IMR-90 (cell line): ENCODE measurements around the gene TTC27. TPM values are rescaled to one million over a fixed set of nuclear protein-coding genes. Genes with fewer than 3 reads are reported as not detected.

Source experiments
- ATAC-seq: fragments of 200-7000 bp; cut with Tn5 transposase; 2 replicates; pipeline ENCODE4 v1.9.1; 2020; ENCODE audit warnings: low read depth, mild to moderate bottlenecking, moderate library complexity
- BruUV-seq: library from RNA; stranded (reverse); fragments of 400-500 nt; replicated peaks from 2 replicates; lab custom pipeline; 2021; lab: Mats Ljungman, UMichigan
- CTCF ChIA-PET: fragments of 300-600 bp; formaldehyde crosslinking; extraction: SDS; loops from one replicate; lab custom pipeline; 2021; ENCODE audit warnings: antibody characterized with exemption; lab: Yijun Ruan, JAX
- POLR2A ChIA-PET: fragments of 300-600 bp; sonication (Branson Sonifier 250); formaldehyde crosslinking; loops from one replicate; lab custom pipeline; 2022; ENCODE audit warnings: antibody characterized with exemption; ENCODE audit not compliant: unreplicated experiment; lab: Charles Lee
- DNase-seq: peaks from one replicate; pipeline ENCODE4 v3.0.0; 2013
- H2AFZ ChIP-seq: replicated peaks from 2 replicates; pipeline ENCODE3; 2013; ENCODE audit warnings: low read length, mild to moderate bottlenecking; ENCODE audit not compliant: poor library complexity
- H2AK5ac ChIP-seq: 2 replicates; pipeline ENCODE4 v1.6.1; 2013; ENCODE audit warnings: low read depth, low read length, inconsistent platforms
- H2AK9ac ChIP-seq: replicated peaks from 2 replicates; pipeline ENCODE3; 2013; ENCODE audit warnings: mild to moderate bottlenecking, low read depth, low read length, moderate library complexity; ENCODE audit not compliant: poor library complexity
- H2BK120ac ChIP-seq: 2 replicates; pipeline ENCODE4 v1.6.1; 2013; ENCODE audit warnings: low read depth, low read length, inconsistent platforms
- H2BK15ac ChIP-seq: 3 replicates; pipeline ENCODE4 v1.6.1; 2013; ENCODE audit warnings: low read depth, low read length, inconsistent platforms
- H2BK20ac ChIP-seq: 2 replicates; pipeline ENCODE4 v1.6.1; 2013; ENCODE audit warnings: low read depth, mild to moderate bottlenecking, inconsistent platforms, low read length, moderate library complexity
- H2BK5ac ChIP-seq: 2 replicates; pipeline ENCODE4 v1.6.1; 2013; ENCODE audit warnings: mild to moderate bottlenecking, low read depth, low read length, inconsistent platforms; ENCODE audit not compliant: poor library complexity, severe bottlenecking
- H3K14ac ChIP-seq: replicated peaks from 2 replicates; pipeline ENCODE4 v1.6.1; 2013; ENCODE audit warnings: low read depth, low read length, inconsistent platforms
- H3K18ac ChIP-seq: 2 replicates; pipeline ENCODE4 v1.6.1; 2013; ENCODE audit warnings: low read depth, low read length, control low read depth
- H3K23ac ChIP-seq: 2 replicates; pipeline ENCODE4 v1.6.1; 2013; ENCODE audit warnings: low read depth, low read length, inconsistent platforms
- H3K27ac ChIP-seq: 2 replicates; pipeline ENCODE4 v1.5.1; 2013; ENCODE audit warnings: mild to moderate bottlenecking, control low read depth, low read length; ENCODE audit not compliant: insufficient read depth
- H3K27me3 ChIP-seq: 2 replicates; pipeline ENCODE4 v1.6.1; 2013; ENCODE audit warnings: low read length; ENCODE audit not compliant: control insufficient read depth, insufficient read depth
- H3K36me3 ChIP-seq: 2 replicates; pipeline ENCODE4 v1.6.1; 2013; ENCODE audit warnings: low read length, mixed read lengths; ENCODE audit not compliant: control insufficient read depth, insufficient read depth
- H3K4ac ChIP-seq: 2 replicates; pipeline ENCODE4 v1.6.1; 2013; ENCODE audit warnings: low read depth, low read length, inconsistent platforms
- H3K4me1 ChIP-seq: 2 replicates; pipeline ENCODE4 v1.6.1; 2013; ENCODE audit warnings: low read length, mixed read lengths; ENCODE audit not compliant: control insufficient read depth, insufficient read depth
- H3K4me2 ChIP-seq: 2 replicates; pipeline ENCODE4 v1.6.1; 2013; ENCODE audit warnings: low read depth, mild to moderate bottlenecking, control low read depth, low read length, moderate library complexity
- H3K4me3 ChIP-seq: 2 replicates; pipeline ENCODE4 v1.5.1; 2013; ENCODE audit warnings: low read depth, mild to moderate bottlenecking, control low read depth, low read length, moderate library complexity; ENCODE audit not compliant: insufficient read depth
- H3K56ac ChIP-seq: 2 replicates; pipeline ENCODE4 v1.6.1; 2013; ENCODE audit warnings: low read length, inconsistent platforms; ENCODE audit not compliant: insufficient read depth; ENCODE audit errors: extremely low read depth
- H3K79me1 ChIP-seq, 2 experiments: 2 replicates each; pipeline ENCODE4 v1.6.1; 2013; ENCODE audit warnings: low read length in 2 of 2, inconsistent platforms in 1 of 2, low read depth in 1 of 2
- H3K9ac ChIP-seq: 2 replicates; pipeline ENCODE4 v1.6.1; 2013; ENCODE audit warnings: low read depth, low read length, control low read depth
- H3K9me1 ChIP-seq: 2 replicates; pipeline ENCODE4 v1.6.1; 2013; ENCODE audit warnings: low read length, inconsistent platforms; ENCODE audit not compliant: insufficient read depth
- H3K9me3 ChIP-seq: 2 replicates; pipeline ENCODE4 v1.6.1; 2013; ENCODE audit warnings: low read length; ENCODE audit not compliant: control insufficient read depth, insufficient read depth
- H4K20me1 ChIP-seq: 2 replicates; pipeline ENCODE4 v1.6.1; 2013; ENCODE audit warnings: low read length, inconsistent platforms; ENCODE audit not compliant: insufficient read depth
- H4K5ac ChIP-seq: 2 replicates; pipeline ENCODE4 v1.6.1; 2013; ENCODE audit warnings: mild to moderate bottlenecking, low read depth, low read length, control low read depth
- H4K8ac ChIP-seq, 2 experiments: 2 replicates each; pipeline ENCODE4 v1.6.1; 2013; ENCODE audit warnings: low read depth in 2 of 2, low read length in 2 of 2, control low read depth in 1 of 2, inconsistent platforms in 1 of 2
- H4K91ac ChIP-seq: 2 replicates; pipeline ENCODE4 v1.6.1; 2013; ENCODE audit warnings: low read depth, low read length, inconsistent platforms; ENCODE audit not compliant: insufficient read depth
- CTCF ChIP-seq: conservative IDR thresholded peaks from 2 replicates; pipeline ENCODE4 v1.5.1; 2012; ENCODE audit warnings: mild to moderate bottlenecking, low read depth, low read length, improper control_type of control experiment
- RAD21 ChIP-seq: IDR thresholded peaks from 2 replicates; pipeline ENCODE4 v1.6.1; 2012; ENCODE audit warnings: low read length, improper control_type of control experiment
- SMC3 ChIP-seq: fragments of 150-350 bp; IDR thresholded peaks from 2 replicates; pipeline ENCODE4 v1.6.1; 2016; ENCODE audit warnings: low read depth, mild to moderate bottlenecking, antibody characterized with exemption, low read length, moderate library complexity
- WGBS, 2 experiments: methylation state at CpG; one replicate each; pipeline versions ENCODE4 v1.1.5 to v1.1.7; 2013; ENCODE audit warnings: missing lambda C conversion rate in 2 of 2; ENCODE audit not compliant: insufficient read length in 1 of 2; ENCODE audit errors: extremely low coverage in 2 of 2; 5-methylcytosine and 5-hydroxymethylcytosine counted together
- dilution Hi-C: fragments of 300-500 bp; cut with HindIII; formaldehyde crosslinking; loops from one replicate; pipeline ENCODE4 v1.14.3; 2018; ENCODE audit warnings: low sequenced_read_pairs; ENCODE audit not compliant: unreplicated experiment
- in situ Hi-C: fragments of 300-500 bp; cut with MboI; formaldehyde crosslinking; loops from 3 replicates; pipeline ENCODE4 v1.14.3; 2019; ENCODE audit warnings: low sequenced_read_pairs, inconsistent platforms, mixed read lengths
- intact Hi-C: fragments of 100-400 bp; cut with micrococcal nuclease; formaldehyde crosslinking; loops from 2 replicates; pipeline ENCODE4 v1.10.0; 2022
- polyA plus RNA-seq, 3 experiments: library from polyadenylated mRNA; depleted of rRNA; stranded (reverse); fragments of >200 nt; gene quantifications; 2 replicates each; pipeline ENCODE4 v1.2.3, GENCODE V29; 2012; ENCODE audit warnings: low replicate concordance in 1 of 3
- total RNA-seq: library from RNA; depleted of rRNA; stranded (reverse); fragments of >200 nt; gene quantifications from 2 replicates; pipeline ENCODE4 v1.2.3, GENCODE V29; 2012
- TF ChIP-seq, protein P1 (sequence below): fragments of 150-350 bp; IDR thresholded peaks from 2 replicates; pipeline ENCODE4 v1.6.1; 2017; ENCODE audit warnings: mild to moderate bottlenecking, antibody characterized with exemption, low read length, low read depth

TTC27 gene
- total and polyA plus RNA-seq, 2 of the 4 experiments (the other 2 are of a cell fraction): 12.7 to 30.5 TPM

- no peaks in the 10 kb centered on the region for H4K20me1 ChIP-seq
- no peak overlapping the region; the same call in 1 of the 2 replicates for H3K56ac ChIP-seq
- peak overlapping the region; percentile 90 for H2BK20ac ChIP-seq
- H3K4me1 ChIP-seq: peaks cover 7% of the 10 kb centered on the region; the same call in 1 of the 2 replicates
- peaks cover 0 to 10% of the 10 kb centered on the region in 2 experiments; a peak in 3 of 4 replicates for H3K79me1 ChIP-seq
- TF ChIP-seq CTCF: peak; percentile 85
- TF ChIP-seq SMC3: peak; percentile 94
- TF ChIP-seq, protein P1, sequence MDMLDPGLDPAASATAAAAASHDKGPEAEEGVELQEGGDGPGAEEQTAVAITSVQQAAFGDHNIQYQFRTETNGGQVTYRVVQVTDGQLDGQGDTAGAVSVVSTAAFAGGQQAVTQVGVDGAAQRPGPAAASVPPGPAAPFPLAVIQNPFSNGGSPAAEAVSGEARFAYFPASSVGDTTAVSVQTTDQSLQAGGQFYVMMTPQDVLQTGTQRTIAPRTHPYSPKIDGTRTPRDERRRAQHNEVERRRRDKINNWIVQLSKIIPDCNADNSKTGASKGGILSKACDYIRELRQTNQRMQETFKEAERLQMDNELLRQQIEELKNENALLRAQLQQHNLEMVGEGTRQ: no peak
- TF ChIP-seq RAD21: peak; percentile 95
- peak; percentile 95 for ATAC-seq
- H3K27ac ChIP-seq: no peak overlapping the region
- 0 out of 2 replicates have a peak overlapping the region, but pooled peaks have one; percentile 39 for H3K18ac ChIP-seq
- H3K27me3 ChIP-seq: no peaks in the 10 kb centered on the region
- dilution Hi-C loops: no loop called here
- H3K4me2 ChIP-seq: no peak overlapping the region
- ChIA-PET CTCF (interaction anchor here (0.6 to 1.3 kb wide), 4 partner anchors 44 to 711 kb away, joined by 3 to 5 read pairs (median 3); no protein-coding TSS in a partner anchor), POLR2A (no interaction called here)
- no peak overlapping the region for H3K9ac ChIP-seq
- peak overlapping the region; percentile 90 for H2BK120ac ChIP-seq
- in situ Hi-C loops: loop anchor here (5.0 kb wide), 2 partner anchors 174 to 259 kb away; partner anchors contain the start of gene LTBP1
- 43% methylated on average over 2 of the region's 6 CpGs; no CpG with 5 or more reads in 1 of the 2 experiments for WGBS, 2 experiments
- BruUV-seq: no TSS peak
- H2AK5ac ChIP-seq: peak overlapping the region; percentile 90
- H2BK15ac ChIP-seq: peak overlapping the region; percentile 72; the same call in 2 of the 3 replicates
- no peaks in the 10 kb centered on the region for H3K36me3 ChIP-seq
- peak overlapping the region; percentile 91 for H3K4ac ChIP-seq
- H3K9me1 ChIP-seq: 0 out of 2 replicates have a peak, but pooled peaks cover 6% of the 10 kb centered on the region
- peak overlapping the region; percentile 84 for H3K14ac ChIP-seq
- H2AK9ac ChIP-seq: no peak overlapping the region
- H3K23ac ChIP-seq: peak overlapping the region; percentile 40; the same call in 1 of the 2 replicates
- no peak overlapping the region for H2AFZ ChIP-seq
- 0 out of 2 replicates have a peak overlapping the region, but pooled peaks have one; percentile 57 for H4K5ac ChIP-seq
- peak overlapping the region; percentile 18 to 63; a peak in 2 of 4 replicates for H4K8ac ChIP-seq
- intact Hi-C loops: loop anchor here (1.0 to 5.0 kb wide), 7 partner anchors 89 to 810 kb away; partner anchors contain the start of gene LTBP1
- H2BK5ac ChIP-seq: peak overlapping the region; percentile 45
- no peak overlapping the region for H3K4me3 ChIP-seq
- no peaks in the 10 kb centered on the region for H3K9me3 ChIP-seq
- peak overlapping the region; percentile 81 for H4K91ac ChIP-seq
- peak; percentile 76 for DNase-seq
Measured at GRCh38 chr2:32772638-32773447, 145.0 kb downstream of the TTC27 start.
